Posterior vena cava (tissue), 2 donors: ENCODE data around the gene SLC39A9. TPM values are rescaled to one million over a fixed set of nuclear protein-coding genes. Genes with fewer than 3 reads are reported as not detected.
"Not testable (repeated sequence)": the region's sequence is repeated elsewhere in the genome, so short reads cannot be mapped to it uniquely, and the experiment has no call there.

Experiments used
- DNase-seq: peaks from one replicate; pipeline ENCODE4 v3.0.0-alpha.2; 2020; ENCODE audit warnings: low spot score
- intact Hi-C, 2 donors: fragments of 100-400 bp; cut with DNase I; formaldehyde crosslinking; loops; one replicate each; pipeline versions ENCODE4 v1.14.1 to v1.14.2; 2022 to 2023
- total RNA-seq, 2 donors: library from RNA; stranded (reverse); fragmentation: NEBNext Ultra II Directional; extraction: Animal tissue kit (Norgen Biotek cat#: 25700); gene quantifications; one replicate each; pipeline ENCODE4 v1.2.1, GENCODE V29; 2021
- donor health status: DM: yes; HTN: yes; CAD: no.
- donor health status: DM: yes; HTN: yes; CAD: no.

The SLC39A9 gene
- total RNA-seq, 2 donors from 2014 or later = 37.9 to 43.4 TPM

GRCh38 chr14:69364378-69364777 is 34.1 kb upstream of the SLC39A9 start:
- intact Hi-C loops = loop anchor here (5.0 to 10.0 kb wide), 2 partner anchors 120 to 122 kb away; no protein-coding TSS in a partner anchor
- DNase-seq = no peak

- intact Hi-C loops = loop anchor here in 1 of 2 donors (10.0 kb wide), 1 partner anchor 121 kb away; no protein-coding TSS in a partner anchor
- DNase-seq = no peak
Observed at GRCh38 chr14:69366069-69366468, 32.4 kb upstream of the SLC39A9 start.

DNA sequence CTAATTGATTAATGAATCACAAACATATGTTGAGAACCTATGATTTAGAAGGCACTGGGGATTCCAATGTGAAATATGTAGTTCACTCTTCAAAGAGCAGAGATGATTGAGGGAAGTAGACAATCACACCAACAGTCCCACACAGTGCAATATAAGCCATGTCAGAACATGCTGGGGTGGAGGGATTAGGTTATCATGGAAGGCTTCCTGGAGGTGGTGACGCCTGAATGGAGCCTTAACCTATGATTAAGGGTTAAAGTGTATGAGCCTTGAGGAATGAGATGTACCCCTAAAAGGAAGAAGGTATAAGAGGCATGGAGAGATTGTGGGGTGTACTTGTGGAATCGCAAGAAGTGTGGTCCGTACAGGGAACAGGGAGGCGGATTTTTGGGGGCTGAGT is 31.7 kb upstream of the SLC39A9 start:
- DNase-seq = no peak
- intact Hi-C loops = loop anchor here in 1 of 2 donors (10.0 kb wide), 1 partner anchor 122 kb away; no protein-coding TSS in a partner anchor

GRCh38 chr14:69368381-69368780 is 30.1 kb upstream of the SLC39A9 start:
- DNase-seq = no peak
- intact Hi-C loops = loop anchor here in 1 of 2 donors (10.0 kb wide), 1 partner anchor 124 kb away; no protein-coding TSS in a partner anchor

DNA sequence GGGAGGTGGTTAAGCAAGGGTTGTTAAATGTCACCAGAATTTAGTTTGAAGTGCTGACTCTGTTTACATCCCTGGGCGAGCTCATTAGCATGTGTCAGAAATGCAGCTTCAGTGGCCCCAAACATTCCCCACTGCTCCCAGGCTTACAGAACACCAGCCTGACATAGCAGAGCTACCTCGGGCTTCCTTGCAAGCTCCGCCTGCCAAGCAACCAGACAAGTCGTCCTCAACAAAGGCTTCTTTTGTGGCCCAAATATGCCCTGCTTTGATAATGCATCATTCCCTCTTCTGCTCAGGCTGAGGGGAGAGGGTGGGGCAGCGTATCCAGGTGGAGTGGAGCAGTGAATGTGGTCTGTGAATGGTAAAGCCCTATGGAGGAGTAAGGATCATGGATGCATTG is 28.4 kb upstream of the SLC39A9 start:
- intact Hi-C loops = no loop called here
- no peak for DNase-seq

DNA sequence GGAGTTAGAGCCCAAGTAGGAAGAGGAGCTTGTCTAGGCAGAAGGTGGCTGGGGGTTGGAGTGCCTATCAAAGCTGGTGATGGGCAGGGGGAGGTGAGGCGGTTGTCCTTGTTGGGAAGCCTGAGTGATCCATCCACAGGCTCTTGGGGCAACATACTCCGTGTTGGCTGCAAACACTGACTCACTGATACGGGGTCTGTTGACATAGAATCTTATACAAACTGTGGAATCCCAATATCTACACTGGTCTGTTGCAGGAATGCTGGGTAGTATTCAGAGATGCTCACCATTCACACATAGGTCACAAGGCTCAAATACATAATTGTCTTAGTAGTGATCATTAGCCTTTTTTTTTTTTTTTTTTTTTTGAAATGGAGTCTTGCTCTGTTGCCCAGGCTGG is 26.3 kb upstream of the SLC39A9 start:
- no peak for DNase-seq
- intact Hi-C loops = no loop called here

DNA sequence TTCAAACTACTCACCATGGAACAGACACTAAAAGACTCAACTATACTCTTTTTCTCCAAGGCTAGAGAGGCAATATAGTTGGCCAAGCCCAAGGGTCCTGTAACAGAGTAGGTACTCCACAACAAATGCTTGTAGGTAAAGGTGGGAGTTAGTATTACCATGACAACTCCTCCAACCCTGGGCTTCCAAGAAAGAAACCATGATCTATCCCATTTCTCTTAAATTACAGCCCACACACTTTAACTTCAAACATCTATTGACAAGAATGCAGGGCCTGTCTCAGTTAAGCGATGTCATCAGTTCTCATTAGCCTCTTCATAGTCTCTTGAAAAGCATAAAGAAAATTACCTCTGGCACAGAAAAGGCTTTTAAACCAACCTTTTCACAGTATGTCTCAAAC is 25.4 kb upstream of the SLC39A9 start:
- intact Hi-C loops = no loop called here

GRCh38 chr14:69374235-69374634 is 24.3 kb upstream of the SLC39A9 start:
- no peak for DNase-seq
- intact Hi-C loops = no loop called here

More for the DNA sequence above, 25.4 kb upstream of the SLC39A9 start:
- no peak for DNase-seq

DNA sequence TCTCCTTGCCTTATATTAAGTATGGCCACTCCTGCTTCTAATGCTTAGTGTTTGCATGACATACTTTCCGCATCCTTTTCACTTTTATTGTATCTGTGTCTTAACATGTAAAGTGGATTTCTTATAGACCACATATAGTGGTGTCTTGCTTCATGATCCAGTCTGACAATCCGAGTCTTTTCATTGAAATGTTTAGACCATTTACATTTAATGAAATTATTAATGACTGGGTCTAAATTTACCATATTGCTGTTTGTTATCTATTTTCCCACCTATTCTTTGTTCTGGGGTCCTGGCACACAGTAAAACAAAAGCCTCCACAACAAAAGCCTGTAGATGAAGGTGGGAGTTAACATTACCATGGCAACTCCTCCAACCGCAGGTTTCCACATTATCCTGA is 23.3 kb upstream of the SLC39A9 start:
- intact Hi-C loops = no loop called here
- no peak for DNase-seq

GRCh38 chr14:69375722-69376121 is 22.8 kb upstream of the SLC39A9 start:
- intact Hi-C loops = no loop called here
- no peak for DNase-seq

- intact Hi-C loops = no loop called here
- no peak for DNase-seq
Observed at GRCh38 chr14:69376439-69376838, 22.1 kb upstream of the SLC39A9 start.

- DNase-seq = no peak
- intact Hi-C loops = no loop called here
Observed at GRCh38 chr14:69378274-69378673, 20.2 kb upstream of the SLC39A9 start.

GRCh38 chr14:69387311-69387710 is 11.2 kb upstream of the SLC39A9 start:
- intact Hi-C loops = no loop called here
- no peak for DNase-seq

GRCh38 chr14:69391400-69391799 is 7.1 kb upstream of the SLC39A9 start:
- intact Hi-C loops = not testable (repeated sequence)

DNA sequence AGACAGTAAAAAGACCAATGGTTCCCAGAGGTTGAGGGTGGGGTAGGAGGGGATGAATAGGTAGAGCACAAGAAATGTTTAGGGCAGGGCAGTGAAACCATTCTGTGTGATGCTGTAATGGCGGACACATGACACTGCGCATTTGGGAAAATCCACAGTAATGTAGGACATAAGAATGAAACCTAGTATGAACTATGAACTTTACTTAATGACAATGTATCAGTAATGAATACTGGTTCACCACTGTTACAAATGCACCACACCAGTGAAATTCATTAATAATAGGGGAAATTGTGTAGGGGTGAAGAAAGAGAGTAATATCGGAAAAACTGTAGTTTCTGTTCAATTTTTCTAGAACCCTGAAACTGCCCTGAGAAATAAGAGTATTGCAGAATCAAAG is 6.0 kb upstream of the SLC39A9 start:
- intact Hi-C loops = no loop called here

More at GRCh38 chr14:69391400-69391799, 7.1 kb upstream of the SLC39A9 start:
- not testable (repeated sequence) for DNase-seq

DNA sequence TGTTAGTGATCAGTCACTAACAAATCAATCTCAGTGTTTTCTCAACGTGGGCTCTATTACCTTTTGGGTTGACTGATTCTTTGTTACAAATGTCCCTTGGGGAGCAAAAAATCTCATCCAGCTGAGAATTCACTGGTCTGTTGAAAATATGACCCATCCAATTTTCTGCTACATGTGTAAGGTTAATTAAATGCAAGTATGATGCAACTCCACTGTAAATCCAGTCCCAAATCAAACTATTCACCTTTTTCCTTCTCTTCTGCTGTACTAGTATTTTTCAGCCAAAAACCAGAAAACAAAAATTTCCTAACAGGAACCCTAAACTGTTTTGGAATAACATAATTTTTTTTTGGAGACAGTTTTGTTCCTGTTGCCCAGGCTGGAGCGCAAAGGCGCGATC is 2.6 kb upstream of the SLC39A9 start:
- intact Hi-C loops = no loop called here
- DNase-seq = no peak

More for the DNA sequence above, 6.0 kb upstream of the SLC39A9 start:
- DNase-seq = no peak

GRCh38 chr14:69398818-69399210 is 322 bp downstream of the SLC39A9 start:
- DNase-seq = no peak

DNA sequence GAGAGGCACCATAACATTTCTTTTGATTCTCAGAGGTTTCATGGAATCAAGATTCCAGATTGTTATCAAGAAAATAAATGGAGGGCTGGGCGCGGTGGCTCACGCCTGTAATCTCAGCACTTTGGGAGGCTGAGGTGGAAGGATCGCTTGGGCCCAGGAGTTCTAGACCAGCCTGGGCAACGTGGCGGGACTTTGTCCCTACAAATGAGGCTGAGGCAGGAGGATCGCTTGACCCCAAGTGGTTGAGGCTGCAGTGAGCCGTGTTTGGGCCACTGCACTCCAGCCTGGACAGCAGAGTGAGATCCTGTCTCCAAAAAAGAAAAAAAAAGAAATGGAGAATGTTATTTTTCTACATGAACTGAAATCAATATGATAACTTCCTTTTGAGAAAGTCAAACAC is 1.3 kb downstream of the SLC39A9 start:
- intact Hi-C loops = no loop called here
- no peak for DNase-seq

More at GRCh38 chr14:69398818-69399210, 322 bp downstream of the SLC39A9 start:
- intact Hi-C loops = no loop called here

GRCh38 chr14:69400154-69400553 is 1.7 kb downstream of the SLC39A9 start:
- no peak for DNase-seq
- intact Hi-C loops = no loop called here

DNA sequence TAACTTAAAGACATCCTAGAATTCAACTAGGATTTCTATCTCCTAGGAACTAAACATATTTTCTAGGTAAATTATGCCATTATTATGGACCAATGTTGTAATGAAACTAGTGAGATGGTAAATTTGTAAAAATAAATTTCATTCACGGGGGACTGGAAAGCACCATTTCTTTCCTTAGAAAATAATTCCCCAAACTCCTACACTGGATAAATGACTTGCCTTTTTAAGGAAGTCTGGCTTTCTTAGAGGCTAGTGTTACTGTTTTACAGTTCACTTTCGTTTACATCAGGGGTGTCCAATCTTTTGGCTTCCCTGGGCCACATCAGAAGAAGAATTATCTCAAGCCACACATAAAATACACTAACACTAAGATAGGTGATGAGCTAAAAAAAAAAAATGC is 3.3 kb downstream of the SLC39A9 start:
- intact Hi-C loops = no loop called here
- no peak for DNase-seq

DNA sequence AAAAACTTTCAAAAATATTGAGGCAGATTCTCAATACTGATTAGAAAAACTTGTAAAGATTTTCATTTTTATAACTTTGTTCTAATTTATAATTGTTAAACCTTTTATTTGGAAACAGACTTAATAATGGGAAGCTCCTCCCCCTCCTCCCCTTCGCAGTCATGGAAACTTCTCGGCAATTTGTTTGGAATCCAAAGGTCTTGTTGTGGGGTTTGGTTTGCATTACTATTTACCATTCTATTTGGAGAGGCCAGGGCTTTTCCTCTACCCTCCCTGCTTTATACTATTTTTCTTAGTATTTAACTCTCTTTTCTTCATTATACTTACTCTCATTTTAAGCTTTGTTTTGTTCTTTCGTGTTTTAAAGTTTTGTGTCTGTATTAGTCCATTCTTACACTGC is 6.0 kb downstream of the SLC39A9 start:
- DNase-seq = no peak
- intact Hi-C loops = no loop called here

DNA sequence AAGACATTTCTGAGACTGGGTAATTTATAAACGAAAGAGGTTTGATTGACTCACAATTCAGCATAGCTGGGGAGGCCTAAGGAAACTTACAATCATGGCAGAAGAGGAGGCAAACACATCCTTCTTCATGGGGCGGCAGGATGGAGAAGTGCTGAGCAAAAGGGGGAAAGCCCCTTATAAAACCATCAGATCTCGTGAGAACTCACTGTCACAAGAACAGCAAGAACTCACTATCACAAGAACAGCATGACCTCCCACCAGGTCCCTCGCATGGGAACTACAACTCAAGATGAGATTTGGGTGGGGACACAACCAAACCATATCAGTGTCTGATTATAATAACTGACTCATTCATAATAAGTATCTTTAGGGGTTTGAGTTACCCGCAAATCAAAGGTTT is 6.4 kb downstream of the SLC39A9 start:
- intact Hi-C loops = no loop called here

More for the DNA sequence above, 6.4 kb downstream of the SLC39A9 start:
- no peak for DNase-seq
